Amygdala (tissue), 56 donors: Measurements from ENCODE around the gene USF3.
A peak's percentile ranks its signal among the peaks of the same experiment; 100 is the strongest.

Source experiments
- DNase-seq, 56 donors: peaks; one replicate each; lab custom pipeline; 2025; lab: John Stamatoyannopoulos, UW

Gene USF3, protein sequence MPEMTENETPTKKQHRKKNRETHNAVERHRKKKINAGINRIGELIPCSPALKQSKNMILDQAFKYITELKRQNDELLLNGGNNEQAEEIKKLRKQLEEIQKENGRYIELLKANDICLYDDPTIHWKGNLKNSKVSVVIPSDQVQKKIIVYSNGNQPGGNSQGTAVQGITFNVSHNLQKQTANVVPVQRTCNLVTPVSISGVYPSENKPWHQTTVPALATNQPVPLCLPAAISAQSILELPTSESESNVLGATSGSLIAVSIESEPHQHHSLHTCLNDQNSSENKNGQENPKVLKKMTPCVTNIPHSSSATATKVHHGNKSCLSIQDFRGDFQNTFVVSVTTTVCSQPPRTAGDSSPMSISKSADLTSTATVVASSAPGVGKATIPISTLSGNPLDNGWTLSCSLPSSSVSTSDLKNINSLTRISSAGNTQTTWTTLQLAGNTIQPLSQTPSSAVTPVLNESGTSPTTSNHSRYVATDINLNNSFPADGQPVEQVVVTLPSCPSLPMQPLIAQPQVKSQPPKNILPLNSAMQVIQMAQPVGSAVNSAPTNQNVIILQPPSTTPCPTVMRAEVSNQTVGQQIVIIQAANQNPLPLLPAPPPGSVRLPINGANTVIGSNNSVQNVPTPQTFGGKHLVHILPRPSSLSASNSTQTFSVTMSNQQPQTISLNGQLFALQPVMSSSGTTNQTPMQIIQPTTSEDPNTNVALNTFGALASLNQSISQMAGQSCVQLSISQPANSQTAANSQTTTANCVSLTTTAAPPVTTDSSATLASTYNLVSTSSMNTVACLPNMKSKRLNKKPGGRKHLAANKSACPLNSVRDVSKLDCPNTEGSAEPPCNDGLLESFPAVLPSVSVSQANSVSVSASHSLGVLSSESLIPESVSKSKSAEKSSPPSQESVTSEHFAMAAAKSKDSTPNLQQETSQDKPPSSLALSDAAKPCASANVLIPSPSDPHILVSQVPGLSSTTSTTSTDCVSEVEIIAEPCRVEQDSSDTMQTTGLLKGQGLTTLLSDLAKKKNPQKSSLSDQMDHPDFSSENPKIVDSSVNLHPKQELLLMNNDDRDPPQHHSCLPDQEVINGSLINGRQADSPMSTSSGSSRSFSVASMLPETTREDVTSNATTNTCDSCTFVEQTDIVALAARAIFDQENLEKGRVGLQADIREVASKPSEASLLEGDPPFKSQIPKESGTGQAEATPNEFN (N-terminal part only)

DNA sequence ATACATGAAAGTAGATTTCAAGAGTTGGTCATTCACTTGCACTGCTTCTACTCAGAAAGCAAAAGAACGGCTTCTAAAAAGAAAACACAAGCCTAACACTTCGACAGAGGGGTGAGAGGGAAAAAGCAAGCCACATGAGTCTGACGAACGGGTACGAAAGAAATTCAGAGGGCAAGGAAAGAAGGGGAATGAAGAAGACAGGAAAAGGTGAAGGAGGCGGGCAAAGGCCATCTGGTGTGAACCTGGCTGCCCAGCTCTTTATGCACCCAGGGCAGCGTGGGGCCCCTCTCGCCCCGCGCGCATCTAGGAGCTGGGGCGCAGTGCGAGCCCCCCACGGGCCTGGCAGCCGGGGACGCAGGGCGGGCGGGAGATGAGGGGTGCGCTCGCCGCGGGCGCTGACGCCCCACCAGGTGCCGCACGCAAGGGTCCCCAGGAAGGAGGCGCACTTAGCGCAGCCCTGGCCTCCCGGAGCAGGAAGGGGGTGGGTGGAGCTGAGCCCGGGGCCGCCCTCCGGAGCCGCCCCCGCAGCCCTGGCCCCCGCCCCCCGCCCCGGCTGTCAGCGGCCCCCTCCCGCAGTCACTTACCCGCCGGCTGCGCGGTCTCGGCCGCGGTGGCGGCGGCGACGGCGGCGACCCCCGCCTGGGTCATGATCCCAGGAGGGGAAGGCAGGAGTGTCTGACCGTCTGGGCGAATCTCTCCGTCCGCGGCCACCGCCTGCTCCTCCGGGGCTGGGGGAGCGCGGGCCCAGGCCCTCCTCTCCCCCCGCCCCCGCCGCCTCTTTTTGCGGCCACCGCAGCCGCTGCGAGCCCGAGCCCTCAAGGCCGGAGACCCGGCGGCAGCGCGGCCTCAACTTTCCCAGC is at the start of gene USF3:
Gene USF3 (minus strand): TSS at position 857 of the 860 bp plus-strand sequence. CDS start 21,764 bp downstream, outside the sequence.
- peak in 53 of 56 donors; percentile 10 to 80 (median 58) for DNase-seq

DNA sequence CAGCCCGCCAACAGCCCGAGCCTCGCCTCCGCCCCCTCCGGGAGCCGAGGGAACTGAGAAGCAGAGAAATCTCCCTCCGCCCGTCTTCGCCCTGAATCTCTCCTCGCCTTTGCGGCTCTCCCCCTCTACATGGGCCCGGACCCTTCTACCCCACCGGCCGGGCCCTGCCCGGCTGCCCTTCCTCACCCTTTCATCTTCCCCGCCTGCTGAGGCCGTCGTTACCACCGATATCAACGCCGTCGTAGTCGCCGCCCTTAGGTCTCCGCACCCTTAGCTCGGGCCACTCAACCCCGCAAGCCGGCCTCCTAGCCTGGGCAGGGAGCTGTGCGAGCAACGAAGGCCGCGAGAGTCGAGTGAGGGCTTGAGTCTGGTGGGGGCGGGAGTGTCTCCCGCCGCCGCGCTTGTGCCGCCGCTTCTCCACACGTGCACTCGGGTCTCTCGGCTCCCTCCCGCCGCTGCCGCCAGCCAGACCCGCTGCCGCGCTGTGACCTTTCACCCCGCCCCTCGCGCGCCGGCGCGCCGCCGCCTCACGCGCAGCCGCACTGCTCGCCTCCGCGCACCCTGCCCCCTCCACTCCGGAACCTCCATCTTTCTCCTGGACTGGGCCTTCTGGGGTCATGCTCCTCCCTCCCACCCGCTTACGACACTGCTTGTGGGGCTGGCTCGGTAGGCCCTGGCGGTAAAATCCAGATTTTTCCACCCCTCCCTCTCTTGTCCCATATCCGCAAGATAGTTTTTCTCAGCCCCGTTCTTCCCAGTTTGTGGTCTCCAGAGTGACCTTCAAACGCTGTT is 49.5 kb upstream of the USF3 start, which contains the start of gene NAA50:
Gene NAA50 (minus strand): TSS at position 494 of the 792 bp plus-strand sequence. CDS start 300 bp downstream, at position 194.
- DNase-seq = peak; percentile 53 to 94 (median 85)

DNA sequence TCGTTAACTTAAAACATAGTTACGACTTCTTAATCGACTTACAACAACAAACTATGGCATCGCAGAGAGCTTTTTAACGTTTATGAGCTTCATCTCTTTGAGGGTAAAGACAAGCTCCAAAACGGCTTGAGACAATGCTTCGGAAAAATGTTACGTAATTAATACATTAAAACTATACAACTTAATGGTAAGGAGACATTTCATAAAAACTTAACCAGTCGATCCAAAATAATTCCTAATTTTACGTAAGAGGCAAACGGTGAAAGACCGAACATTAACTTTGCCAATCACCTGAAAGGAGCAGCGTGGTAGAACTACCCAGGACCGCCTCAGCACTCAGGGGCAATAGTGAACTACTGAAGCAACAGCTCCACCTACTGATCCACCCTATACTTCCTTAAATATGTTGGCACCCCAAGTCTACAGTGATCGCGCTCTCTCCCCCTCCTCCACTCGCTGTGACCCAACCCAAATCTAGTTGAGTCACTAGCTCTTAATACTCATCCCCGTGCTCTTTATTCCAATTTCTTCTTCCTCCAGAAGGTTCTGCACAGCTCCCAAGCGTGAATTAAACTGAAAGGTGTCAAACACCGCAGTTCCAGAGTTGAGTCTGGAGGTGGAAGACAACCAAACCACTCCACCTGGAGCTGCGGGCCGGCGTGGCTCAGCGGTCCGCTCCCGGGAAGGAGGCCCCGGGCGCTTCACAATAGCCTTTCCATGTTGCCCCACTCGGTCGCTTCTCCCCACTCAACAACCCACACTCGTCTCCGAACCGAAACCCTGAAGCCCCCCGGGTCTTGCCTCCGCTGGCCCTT is 48.7 kb upstream of the USF3 start:
- peak in 46 of 56 donors; percentile 5 to 71 (median 34) for DNase-seq

DNA sequence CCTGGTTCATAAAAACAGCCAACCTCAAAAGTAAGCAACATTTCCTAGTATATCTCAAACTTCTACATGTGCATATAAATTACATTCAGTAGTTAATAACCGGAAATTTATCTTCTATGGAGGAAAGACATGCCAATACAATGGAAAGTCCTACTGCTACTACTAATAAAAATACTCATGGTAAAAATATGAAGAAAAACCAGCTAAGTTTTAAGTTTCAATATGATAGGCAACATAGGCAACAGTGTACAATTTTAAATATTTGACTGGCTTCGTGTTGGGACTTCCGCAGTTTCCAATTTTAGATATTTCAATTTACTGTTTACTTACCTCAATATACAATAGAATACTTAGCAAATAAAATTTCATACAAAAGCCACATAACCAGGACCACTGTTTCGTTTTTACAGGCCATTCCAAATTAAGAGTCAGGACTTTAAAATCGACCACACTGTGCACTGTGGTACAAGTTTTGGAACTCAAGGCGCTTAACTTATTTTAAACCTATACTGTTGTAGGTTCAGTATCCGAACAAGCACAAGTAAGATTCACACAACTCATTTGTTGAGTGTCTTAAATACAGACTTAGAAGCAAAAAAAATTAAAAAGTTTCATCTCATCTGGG is 46.7 kb upstream of the USF3 start:
- no peak for DNase-seq

DNA sequence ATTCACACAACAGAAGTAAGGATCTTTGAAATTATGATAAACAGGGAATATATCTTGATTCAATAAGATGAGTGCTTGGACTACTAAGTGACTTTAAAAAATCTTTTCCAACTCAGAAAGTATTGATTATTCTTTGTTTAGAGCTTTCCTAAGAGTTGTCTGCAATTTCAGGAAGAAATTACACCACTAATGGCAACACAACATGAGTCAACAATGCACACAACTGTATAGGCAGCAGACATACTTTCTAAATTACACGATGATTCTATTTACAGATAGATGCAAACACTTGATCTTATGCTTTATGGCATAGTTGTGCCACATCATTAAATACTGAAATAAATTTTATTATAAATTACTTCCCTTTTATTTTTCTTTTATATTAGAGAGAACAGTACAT is 45.2 kb upstream of the USF3 start:
- DNase-seq = no peak

DNA sequence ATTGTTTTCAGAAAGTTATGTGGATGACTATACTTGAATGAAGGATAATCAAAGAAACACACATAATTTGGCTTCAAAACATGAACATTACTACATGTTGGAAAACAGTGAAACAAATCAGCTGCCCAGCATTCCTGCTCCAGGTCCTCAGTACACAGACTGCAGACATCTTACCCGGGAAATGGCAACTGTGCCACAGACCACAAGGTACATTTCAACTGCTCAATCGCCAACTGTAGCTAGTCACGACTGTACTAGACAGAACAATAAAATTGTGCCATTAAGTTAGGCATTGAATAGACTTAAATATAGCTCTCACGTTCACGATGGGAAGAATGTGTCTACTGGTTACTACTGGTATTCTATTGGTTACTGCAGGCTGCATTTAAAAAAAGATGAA is 44.6 kb upstream of the USF3 start:
- no peak for DNase-seq

DNA sequence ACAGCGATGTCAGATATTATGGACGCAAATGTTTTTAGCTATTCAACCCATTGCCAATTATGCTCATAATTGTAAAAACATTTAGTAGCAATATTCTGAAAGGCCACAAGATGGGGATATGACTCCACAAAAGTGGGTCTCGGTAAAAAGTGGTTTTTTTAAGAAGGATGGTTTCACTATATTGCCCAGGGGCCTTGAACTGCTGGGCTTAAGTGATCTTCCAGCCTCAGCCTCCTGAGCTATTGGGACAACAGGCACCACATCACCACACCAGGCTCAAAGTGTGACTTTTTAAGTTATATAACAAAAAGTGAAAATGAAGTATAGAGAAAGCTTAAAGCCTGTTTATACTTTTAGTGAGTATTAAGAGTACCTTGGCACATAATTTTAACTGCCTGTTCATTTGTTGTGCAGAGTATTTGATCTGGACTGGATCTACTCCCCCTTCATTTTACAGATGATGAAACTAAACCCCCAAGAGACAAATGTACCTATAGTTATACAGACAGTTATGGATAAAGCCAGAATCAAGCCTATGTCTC is 40.2 kb upstream of the USF3 start:
- peak in 3 of 56 donors; percentile 3 to 19 (median 17) for DNase-seq

DNA sequence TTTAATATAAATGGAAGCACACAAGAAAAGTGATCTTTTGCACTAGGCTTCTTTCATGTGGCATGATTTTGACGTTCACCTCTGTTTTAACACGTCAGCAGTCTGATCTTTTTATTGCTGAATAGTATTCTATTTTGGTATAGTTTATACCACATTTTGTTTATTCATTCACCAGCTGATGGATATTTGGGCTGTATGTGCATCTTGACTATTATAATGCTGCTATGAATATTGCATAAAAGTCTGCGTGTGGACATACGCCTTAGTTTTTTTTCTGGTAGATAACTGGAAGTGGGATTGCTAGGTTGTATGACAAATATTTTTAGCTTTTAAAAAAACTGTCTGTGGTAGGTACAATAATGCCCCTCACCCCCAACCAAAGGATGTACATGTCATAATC is 35.3 kb upstream of the USF3 start:
- DNase-seq = no peak

DNA sequence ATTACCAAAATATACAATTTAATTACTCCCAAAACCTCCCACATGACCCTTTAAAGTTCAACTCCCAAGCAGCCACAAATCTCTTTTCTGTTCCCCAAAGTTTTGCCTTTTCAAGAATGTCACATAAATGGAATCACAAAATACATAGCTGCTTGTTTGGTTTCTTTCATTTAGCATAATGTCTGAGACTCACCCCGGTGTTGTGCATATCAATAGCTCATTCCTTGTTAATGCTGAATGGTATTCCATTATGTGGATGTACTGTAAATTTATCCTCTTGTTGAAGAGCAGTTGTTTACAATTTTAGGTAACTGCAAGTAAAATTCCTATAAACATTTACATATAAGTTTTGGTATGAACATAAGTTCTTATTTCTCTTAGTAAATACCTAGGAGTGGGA is 34.1 kb upstream of the USF3 start:
- no peak for DNase-seq

DNA sequence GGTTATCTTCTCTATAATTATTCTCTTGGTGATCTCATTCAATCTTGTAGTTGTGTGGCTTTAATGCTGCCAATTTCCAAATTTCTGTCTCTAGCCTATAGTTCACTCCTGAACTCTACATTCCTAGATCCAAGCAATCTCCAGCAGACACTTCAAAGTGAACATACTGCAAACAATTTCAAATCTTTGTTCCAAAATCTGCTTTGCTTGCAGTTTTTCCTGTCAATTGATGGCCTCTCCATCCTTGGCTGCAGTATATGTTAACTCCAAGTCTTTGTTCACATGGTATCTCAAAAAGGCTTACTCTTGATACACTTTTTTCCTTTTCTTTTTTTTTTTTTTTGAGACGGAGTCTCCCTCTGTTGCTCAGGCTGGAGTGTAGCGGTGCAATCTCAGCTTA is 32.2 kb upstream of the USF3 start:
- no peak for DNase-seq

DNA sequence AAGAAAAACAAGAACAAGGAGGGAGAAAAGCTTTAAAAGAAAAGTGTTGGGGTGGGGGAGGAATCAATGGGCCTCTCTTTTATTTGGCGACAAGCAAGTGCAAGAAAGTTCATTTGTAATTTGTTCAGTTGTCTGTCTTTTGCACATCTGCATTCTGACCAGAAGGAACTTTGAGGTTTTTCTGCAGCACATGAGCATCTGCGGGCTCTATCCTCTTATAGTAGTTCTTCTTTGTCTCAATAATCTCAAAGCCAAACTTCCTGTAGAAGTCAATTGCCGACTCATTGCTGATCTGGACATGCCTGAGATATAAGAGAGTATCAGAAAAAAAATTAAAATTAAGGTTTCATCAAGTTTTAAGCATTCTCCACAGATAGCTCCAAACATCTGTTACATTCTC is 25.2 kb upstream of the USF3 start:
- DNase-seq = no peak

DNA sequence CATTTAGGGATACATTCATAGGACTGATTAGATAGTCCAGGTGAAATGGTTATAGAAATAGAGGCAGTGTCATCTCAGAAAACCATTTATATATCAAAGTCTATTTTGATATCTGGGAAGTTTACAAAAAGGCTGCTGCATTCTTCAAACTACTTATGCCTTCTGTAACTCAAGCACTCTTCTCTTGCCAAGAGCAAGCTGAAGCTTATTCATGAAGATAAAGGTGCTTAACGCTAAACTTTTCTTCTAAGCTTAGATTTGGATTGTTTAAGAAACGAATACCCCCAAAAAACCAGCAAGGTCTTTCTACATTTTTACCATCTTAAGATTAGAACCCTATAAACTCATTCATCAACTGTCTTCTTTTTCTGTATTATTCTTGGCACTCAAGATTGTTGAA is 23.3 kb upstream of the USF3 start:
- DNase-seq = no peak

DNA sequence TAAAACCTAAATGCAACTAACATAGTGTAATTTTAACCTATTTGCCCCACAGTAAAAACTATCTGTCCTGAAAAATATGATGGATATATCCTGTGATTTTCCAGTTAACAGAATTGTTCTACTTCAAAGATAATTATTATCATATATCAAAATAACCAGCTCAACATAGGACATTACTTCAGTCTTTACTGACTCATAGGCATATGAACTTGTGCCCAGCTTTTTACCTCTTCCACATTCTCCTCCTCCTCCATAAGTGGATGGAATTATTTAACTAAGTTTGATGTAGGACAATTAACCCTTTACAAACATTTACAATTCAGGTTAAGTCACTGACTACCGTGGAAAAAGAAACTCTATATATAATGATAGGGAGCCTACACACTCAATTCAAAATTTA is 22.9 kb upstream of the USF3 start:
- DNase-seq = no peak

DNA sequence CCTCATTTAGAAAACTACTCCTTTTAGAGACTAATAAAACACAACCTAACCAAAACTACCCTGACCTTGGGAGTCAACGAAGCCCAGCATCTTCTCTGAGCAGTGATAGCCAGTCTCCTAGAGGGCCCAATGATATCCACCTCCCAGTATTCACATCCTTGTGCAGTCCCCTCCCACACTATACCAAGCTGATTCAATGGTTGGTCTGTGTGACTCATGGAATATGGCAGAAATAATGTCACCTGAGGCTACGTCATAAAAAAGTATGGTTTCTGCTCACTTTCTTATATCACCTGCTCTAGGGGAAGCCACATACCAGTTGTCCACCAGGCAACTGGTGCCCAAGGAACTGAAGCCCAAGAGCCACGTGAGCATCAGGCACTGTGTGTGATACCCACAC is 21.4 kb upstream of the USF3 start:
- no peak for DNase-seq

DNA sequence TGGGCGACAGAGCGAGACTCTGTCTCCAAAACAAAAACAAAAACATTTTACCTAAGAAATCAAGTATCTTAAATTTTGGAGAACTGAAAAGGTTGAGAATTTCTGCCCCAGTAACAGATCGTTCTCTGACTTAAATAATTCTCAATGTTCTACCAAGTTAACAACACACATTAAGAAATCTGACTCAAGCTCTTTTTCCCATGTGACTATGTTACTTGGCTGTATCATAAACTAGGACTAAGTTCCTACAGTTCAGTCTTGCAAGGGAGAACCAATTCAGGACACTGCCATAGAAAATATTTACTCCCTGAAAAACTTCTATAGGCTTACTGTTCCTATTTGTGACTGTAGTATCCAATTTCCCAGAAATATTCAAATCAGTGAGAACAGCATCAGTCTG is 20.9 kb upstream of the USF3 start:
- no peak for DNase-seq

DNA sequence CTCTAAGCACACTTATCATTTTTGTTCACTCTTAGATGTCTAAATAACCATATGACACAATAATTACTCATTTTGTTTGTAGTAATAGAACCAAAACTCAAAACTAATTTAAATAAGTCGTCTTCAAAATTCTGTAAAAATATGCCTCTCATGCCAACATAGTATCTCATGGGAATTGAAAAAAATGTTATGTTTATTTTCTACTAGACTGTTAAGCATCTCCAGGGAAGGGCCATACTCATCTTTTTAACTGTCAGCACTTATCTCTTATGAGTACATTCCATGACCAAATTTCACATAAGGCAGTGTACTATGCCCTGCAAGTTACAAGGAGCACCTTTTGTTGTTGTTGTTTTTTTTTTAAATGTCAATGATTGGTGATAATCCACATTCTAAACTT is 18.3 kb upstream of the USF3 start:
- DNase-seq = no peak

DNA sequence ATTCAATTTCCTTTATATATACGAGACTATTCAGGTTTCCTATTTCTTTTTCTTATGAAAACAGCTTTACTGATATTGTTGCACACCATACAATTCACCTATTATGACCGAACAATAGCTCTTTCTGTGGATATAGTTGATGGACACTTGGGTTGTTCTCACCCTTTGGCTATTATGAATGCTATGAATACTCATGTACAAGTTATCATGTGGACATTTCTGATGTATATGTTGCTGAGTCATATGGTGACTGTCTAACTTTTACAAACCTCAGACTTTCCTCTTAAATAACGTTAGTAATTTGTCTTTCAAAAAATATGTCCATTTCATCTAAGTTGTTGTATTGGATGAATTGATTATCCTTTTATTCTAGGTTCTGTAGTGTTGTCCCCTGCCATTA is 15.7 kb upstream of the USF3 start:
- DNase-seq = no peak
